GM12874 (cell line): ENCODE measurements around the gene AHNAK2.

Experiments used
- TF ChIP-seq, protein P1 (sequence below): IDR thresholded peaks from 2 replicates; pipeline ENCODE4 v1.5.1; 2011; ENCODE audit warnings: low read depth, mild to moderate bottlenecking, control low read depth, low read length, moderate library complexity; ENCODE audit not compliant: insufficient read depth

The AHNAK2 gene

DNA sequence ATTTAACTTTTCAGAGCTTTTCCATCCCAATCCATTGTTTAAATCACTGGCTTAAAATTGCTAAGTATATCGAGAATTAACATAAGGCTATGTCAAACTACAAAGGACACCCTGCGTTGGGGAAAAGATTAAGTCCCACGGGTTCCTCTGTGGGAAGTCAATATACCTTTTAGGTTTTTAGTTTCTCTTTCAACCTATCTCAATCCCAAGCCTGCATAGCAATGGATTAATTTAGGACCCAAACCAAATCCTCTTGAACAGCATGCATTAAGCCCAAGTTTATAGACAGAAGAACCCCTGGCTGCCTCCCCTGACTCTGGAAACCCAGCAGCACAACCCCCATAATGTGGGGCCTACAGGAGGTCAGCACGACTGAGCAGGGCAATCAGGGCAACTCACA lies 36.5 kb upstream of the AHNAK2 start:
- TF ChIP-seq, protein P1, sequence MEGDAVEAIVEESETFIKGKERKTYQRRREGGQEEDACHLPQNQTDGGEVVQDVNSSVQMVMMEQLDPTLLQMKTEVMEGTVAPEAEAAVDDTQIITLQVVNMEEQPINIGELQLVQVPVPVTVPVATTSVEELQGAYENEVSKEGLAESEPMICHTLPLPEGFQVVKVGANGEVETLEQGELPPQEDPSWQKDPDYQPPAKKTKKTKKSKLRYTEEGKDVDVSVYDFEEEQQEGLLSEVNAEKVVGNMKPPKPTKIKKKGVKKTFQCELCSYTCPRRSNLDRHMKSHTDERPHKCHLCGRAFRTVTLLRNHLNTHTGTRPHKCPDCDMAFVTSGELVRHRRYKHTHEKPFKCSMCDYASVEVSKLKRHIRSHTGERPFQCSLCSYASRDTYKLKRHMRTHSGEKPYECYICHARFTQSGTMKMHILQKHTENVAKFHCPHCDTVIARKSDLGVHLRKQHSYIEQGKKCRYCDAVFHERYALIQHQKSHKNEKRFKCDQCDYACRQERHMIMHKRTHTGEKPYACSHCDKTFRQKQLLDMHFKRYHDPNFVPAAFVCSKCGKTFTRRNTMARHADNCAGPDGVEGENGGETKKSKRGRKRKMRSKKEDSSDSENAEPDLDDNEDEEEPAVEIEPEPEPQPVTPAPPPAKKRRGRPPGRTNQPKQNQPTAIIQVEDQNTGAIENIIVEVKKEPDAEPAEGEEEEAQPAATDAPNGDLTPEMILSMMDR: no peak

DNA sequence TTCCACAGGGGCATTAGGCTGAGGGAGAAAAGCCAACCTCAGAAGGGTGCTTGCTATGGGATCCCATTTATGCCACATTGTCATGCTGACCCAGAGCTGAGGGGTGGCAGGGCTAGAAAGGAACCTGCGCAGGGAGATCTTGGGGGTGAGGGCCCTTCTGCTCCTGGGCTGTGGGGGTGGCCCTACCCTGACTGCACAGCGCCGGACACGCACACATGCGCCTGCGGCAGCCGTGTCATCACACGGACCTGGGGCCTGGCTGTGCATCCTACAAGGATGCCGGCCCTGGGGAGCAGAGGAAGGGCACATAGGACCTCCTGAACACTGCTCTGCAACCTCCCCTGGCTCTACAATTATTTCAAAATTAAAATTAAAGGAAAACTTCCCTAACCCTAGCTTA lies 35.9 kb upstream of the AHNAK2 start:
- TF ChIP-seq, protein P1: no peak

DNA sequence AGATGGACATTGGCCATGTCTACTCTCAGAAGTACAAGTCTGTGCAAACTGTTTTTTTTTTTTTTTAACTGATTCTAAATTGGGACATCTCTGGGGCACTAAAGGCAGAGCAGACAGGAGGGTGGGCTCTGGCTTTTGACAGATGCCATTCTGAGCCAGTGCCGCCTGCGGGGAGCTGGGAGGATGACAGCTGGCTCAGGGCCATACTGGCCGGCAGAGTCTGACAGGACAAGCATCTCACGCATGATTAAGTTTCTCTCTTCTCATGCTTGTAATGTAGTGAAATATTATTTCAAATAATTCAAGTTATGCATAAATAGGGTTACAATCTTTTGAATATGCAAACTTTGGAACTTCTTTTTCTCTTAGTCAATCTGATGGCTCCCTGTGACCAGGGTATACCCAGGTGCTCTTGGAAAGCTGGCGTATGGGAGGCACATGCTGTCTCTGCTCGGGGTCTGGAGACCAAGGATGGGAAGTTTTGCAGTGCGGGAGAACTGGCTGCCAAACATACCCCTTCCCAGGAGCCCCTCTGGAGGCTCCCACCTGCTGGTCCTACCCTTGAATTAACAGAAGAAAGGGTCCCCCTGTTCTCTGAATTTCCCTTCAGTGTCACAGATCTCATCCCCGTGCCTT lies 35.1 kb upstream of the AHNAK2 start:
- TF ChIP-seq, protein P1: no peak

DNA sequence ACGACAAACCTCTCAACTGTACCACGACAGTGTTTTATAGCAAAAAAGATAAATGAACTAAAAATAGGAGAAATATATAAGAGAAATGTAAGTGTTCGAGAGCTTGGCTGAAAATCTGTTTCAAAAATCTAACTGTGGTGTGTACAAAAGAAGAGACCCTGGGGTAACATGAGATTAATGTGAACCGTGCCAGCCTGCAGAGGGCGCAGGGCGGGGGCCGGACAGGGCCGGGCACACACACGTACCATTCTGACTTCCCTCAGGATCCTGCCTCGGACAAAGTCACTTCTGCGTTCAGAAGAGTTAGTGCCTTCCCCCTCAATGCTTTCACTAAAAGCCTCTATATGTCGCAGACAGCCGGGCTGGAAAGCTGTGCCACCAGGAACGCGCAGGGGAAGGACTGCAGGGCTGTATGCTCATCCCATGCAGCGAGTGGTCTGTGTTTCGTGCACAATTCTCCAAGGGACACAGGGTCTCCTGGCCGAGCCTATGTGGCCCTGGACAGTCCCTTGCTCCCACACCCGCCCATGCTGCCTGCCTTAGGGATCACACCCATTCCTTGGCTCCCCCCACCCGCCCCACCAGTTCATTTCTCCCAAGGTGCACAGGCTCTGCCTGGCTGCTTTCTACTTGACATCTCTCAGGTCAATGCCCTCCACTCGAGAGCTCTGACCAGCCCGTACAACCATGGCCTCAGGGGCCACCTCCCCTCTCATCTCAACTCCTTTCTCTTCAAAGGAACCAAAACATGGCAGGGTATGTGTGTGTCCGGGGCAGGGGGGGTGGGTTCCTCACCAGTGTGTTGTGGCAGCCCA lies 34.2 kb upstream of the AHNAK2 start:
- TF ChIP-seq, protein P1: no peak

DNA sequence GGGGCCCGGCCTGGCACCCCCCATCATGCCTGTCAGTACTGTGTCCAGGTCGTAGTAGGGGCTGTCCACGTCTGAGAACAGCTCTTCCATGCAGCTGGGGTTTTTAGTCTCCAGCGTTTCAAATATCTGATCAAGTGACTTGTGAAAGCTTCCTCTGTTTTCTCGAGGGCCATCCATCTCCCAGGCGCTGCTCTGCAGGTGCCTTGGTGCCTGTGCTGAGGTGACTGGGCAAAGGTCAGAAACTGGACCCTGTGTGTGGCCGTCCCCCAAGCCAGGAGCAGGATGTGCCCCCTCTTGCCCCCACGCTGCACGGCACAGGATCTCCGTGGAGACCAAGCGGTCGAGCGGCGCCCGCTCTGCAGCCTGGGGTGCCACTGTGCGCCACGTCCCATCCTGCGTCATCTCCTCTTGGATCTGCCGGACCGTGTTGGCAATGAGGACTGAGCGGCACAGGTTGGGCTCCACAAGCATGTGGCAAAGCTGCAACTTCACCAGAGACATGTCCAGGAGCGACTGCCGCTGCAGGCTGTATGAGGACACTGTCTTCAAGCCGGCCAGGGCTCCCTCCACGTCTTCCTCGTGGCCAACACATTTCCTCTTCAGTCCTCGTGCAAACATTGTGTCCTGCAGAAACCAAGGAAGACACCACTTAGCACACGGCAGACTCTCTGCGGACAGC lies 33.3 kb upstream of the AHNAK2 start:
- TF ChIP-seq, protein P1: no peak

DNA sequence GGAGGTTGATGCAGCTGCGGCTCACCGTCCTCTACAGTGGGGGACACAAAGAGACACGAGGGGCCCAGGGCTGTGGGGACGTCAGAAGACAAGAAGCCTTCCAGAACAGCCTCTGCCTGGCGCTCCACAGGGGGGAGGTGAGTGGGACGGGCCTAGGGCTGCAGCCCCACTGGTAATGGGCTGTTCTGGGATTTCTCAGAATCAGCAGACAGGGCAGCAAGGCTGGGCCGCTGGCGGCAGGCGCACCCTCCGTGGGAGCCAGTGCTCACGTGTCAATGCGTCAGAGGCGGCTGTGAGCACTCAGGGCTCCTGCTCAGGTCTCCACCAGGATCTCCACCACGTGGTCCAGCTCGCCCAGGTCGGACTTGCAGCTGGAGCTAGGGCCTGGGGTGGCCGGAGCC lies 32.7 kb upstream of the AHNAK2 start:
- TF ChIP-seq, protein P1: no peak

DNA sequence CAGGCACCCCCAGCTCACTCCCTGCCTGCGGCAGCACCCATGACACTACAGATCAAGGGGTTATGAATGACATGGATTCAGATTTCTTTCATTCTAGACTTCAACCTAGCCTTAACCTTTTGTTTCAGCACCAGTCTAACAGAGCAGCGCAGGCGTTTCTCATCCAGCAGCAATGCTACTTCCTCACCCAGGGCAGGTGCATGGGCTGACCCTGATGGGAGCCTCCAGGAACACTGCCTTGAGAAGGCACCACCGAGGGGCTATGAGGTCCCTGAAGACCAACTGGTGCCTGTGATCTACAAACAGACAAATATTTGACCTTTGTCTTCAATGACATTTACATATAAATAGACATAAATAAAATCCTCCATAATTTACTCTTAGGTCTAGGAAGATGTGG lies 31.9 kb upstream of the AHNAK2 start:
- TF ChIP-seq, protein P1: no peak
